Naive thymus-derived CD4-positive, alpha-beta T cell (primary cell): ENCODE data around the gene HLCS. TPM values are rescaled to one million over a fixed set of nuclear protein-coding genes. Genes with fewer than 3 reads are reported as not detected.

Experiments used
- ATAC-seq: fragments of 150-1000 bp; cut with Tn5 transposase; 2 replicates; pipeline ENCODE4 v1.10.0; 2021; ENCODE audit warnings: mild to moderate bottlenecking, moderate library complexity
- CTCF ChIA-PET: fragments of 350-600 bp; sonication (Branson Sonifier 250); formaldehyde crosslinking; loops from one replicate; lab custom pipeline; 2021; ENCODE audit warnings: antibody characterized with exemption; lab: Charles Lee
- POLR2A ChIA-PET: fragments of 350-600 bp; sonication (Branson Sonifier 250); formaldehyde crosslinking; loops from one replicate; lab custom pipeline; 2021; ENCODE audit warnings: antibody characterized with exemption, inconsistent platforms; lab: Charles Lee
- DNase-seq, 9 donors: peaks; one replicate each; pipeline versions ENCODE4 v3.0.0 to v3.0.0-alpha.2; 2020 to 2022; ENCODE audit warnings: mixed read lengths in 1 of 9
- H3K27ac ChIP-seq: one replicate; pipeline ENCODE4 v1.7.0; 2013; ENCODE audit warnings: mild to moderate bottlenecking, low read depth, low read length, moderate library complexity
- H3K27me3 ChIP-seq, 2 donors: one replicate each; pipeline ENCODE4 v1.7.0; 2013; ENCODE audit warnings: low read length in 2 of 2, mild to moderate bottlenecking in 2 of 2, moderate library complexity in 2 of 2; ENCODE audit not compliant: control insufficient read depth in 2 of 2, insufficient read depth in 2 of 2
- H3K36me3 ChIP-seq, 3 experiments: 1 replicate in 2 of 3; 2 replicates in 1 of 3; pipeline ENCODE4 v1.7.0; 2013; ENCODE audit warnings: low read length in 3 of 3, mild to moderate bottlenecking in 3 of 3, moderate library complexity in 1 of 3; ENCODE audit not compliant: insufficient read depth in 3 of 3, control insufficient read depth in 2 of 3
- H3K4me1 ChIP-seq, 2 donors: one replicate each; pipeline ENCODE4 v1.7.0; 2013; ENCODE audit warnings: low read length in 2 of 2, mild to moderate bottlenecking in 2 of 2, moderate library complexity in 1 of 2; ENCODE audit not compliant: control insufficient read depth in 2 of 2, insufficient read depth in 2 of 2
- H3K4me3 ChIP-seq: 2 replicates; pipeline ENCODE4 v1.7.0; 2013; ENCODE audit warnings: mild to moderate bottlenecking, low read length
- H3K9me3 ChIP-seq, 3 experiments: 1 replicate in 2 of 3; 2 replicates in 1 of 3; pipeline ENCODE4 v1.7.0; 2013; ENCODE audit warnings: low read length in 3 of 3; ENCODE audit not compliant: control insufficient read depth in 2 of 3
- H3K27ac Mint-ChIP-seq, 9 donors: one replicate each; pipeline ENCODE4 v1.8.0; 2020 to 2022; ENCODE audit warnings: mixed read lengths in 9 of 9, mild to moderate bottlenecking in 8 of 9, moderate library complexity in 5 of 9, inconsistent platforms in 2 of 9
- H3K27me3 Mint-ChIP-seq, 5 donors: one replicate each; pipeline ENCODE4 v1.8.0; 2021 to 2022; ENCODE audit warnings: mixed read lengths in 5 of 5, mild to moderate bottlenecking in 1 of 5
- H3K36me3 Mint-ChIP-seq, 5 donors: one replicate each; pipeline ENCODE4 v1.8.0; 2020 to 2022; ENCODE audit warnings: mixed read lengths in 5 of 5, mild to moderate bottlenecking in 3 of 5, inconsistent platforms in 1 of 5
- H3K4me1 Mint-ChIP-seq, 7 donors: one replicate each; pipeline ENCODE4 v1.8.0; 2020 to 2022; ENCODE audit warnings: mixed read lengths in 7 of 7, mild to moderate bottlenecking in 3 of 7, inconsistent platforms in 1 of 7
- H3K4me3 Mint-ChIP-seq, 10 donors: one replicate each; pipeline ENCODE4 v1.8.0; 2020 to 2022; ENCODE audit warnings: mild to moderate bottlenecking in 10 of 10, mixed read lengths in 10 of 10, moderate library complexity in 6 of 10, inconsistent platforms in 2 of 10
- H3K9me3 Mint-ChIP-seq, 11 donors: one replicate each; pipeline ENCODE4 v1.8.0; 2020 to 2022; ENCODE audit warnings: mixed read lengths in 11 of 11, mild to moderate bottlenecking in 4 of 11, inconsistent platforms in 1 of 11, moderate library complexity in 1 of 11
- intact Hi-C, 2 donors: fragments of 100-400 bp; cut with micrococcal nuclease; formaldehyde crosslinking; loops; one replicate each; pipeline ENCODE4 v1.15.1; 2023
- polyA plus RNA-seq, 2 donors: library from polyadenylated mRNA; unstranded; fragments of 300-500 nt; fragmentation: Illumina TruSeq; gene quantifications; one replicate each; pipeline ENCODE4 v1.2.3, GENCODE V29; 2021
- total RNA-seq, 6 experiments: library from RNA in 5 of 6; stranded (reverse) in 5 of 6; gene quantifications; 1 replicate in 5 of 6; 2 replicates in 1 of 6; pipeline ENCODE4 v1.2.3 and lab custom pipeline; 2021 to 2026

Gene HLCS
- total and polyA plus RNA-seq, 7 experiments from 2014 or later, result 7.0 to 19.3 (median 9.0) TPM

GRCh38 chr21:36709030-36709867, 257.2 kb downstream of the HLCS start:
- H3K36me3 Mint-ChIP-seq, result peaks cover 0 to 1% (median 0%) of the 10 kb centered on the region in 5 donors
- Histone ChIP-seq H3K36me3 (no peaks in the 10 kb centered on the region), H3K27ac (no peak overlapping the region), H3K4me1 (peaks cover 0 to 31% of the 10 kb centered on the region in 2 donors), H3K4me3 (no peak overlapping the region), H3K9me3 (no peaks in the 10 kb centered on the region), H3K27me3 (peaks cover 0 to 32% of the 10 kb centered on the region in 2 donors)
- CTCF ChIA-PET, result no interaction called here
- intact Hi-C loops, result no loop called here
- ATAC-seq, result no peak
- peaks cover 75 to 84% (median 80%) of the 10 kb centered on the region in 5 donors for H3K27me3 Mint-ChIP-seq
- DNase-seq, result no peak
- POLR2A ChIA-PET, result no interaction called here
- no peak overlapping the region for H3K27ac Mint-ChIP-seq
- H3K9me3 Mint-ChIP-seq, result peaks cover 0 to 6% (median 0%) of the 10 kb centered on the region in 11 donors
- H3K4me1 Mint-ChIP-seq, result peaks cover 8 to 53% (median 44%) of the 10 kb centered on the region in 7 donors
- H3K4me3 Mint-ChIP-seq, result peak overlapping the region in 9 of 10 donors; percentile 32 to 79 (median 62)

- no peaks in the 10 kb centered on the region for H3K9me3 ChIP-seq
- CTCF ChIA-PET, result no interaction called here
- no peaks in the 10 kb centered on the region for H3K36me3 ChIP-seq
- Mint-ChIP-seq H3K27ac (no peak overlapping the region), H3K9me3 (peaks cover 0 to 6% (median 0%) of the 10 kb centered on the region in 11 donors), H3K4me3 (peak overlapping the region in 9 of 10 donors; percentile 48 to 79 (median 64)), H3K4me1 (peaks cover 8 to 58% (median 47%) of the 10 kb centered on the region in 7 donors), H3K27me3 (peaks cover 69 to 84% (median 80%) of the 10 kb centered on the region in 5 donors), H3K36me3 (peaks cover 0 to 1% (median 0%) of the 10 kb centered on the region in 5 donors)
- H3K4me3 ChIP-seq, result no peak overlapping the region
- intact Hi-C loops, result no loop called here
- DNase-seq (no peak), ATAC-seq (no peak)
- peaks cover 0 to 31% of the 10 kb centered on the region in 2 donors for H3K4me1 ChIP-seq
- peaks cover 0 to 33% of the 10 kb centered on the region in 2 donors for H3K27me3 ChIP-seq
- POLR2A ChIA-PET, result no interaction called here
- H3K27ac ChIP-seq, result no peak overlapping the region
These were observed 258.0 kb downstream of the HLCS start for GRCh38 chr21:36708286-36709029.

- Histone ChIP-seq H3K36me3 (no peaks in the 10 kb centered on the region), H3K9me3 (no peaks in the 10 kb centered on the region), H3K4me3 (no peak overlapping the region), H3K27me3 (peaks cover 0 to 35% of the 10 kb centered on the region in 2 donors), H3K27ac (no peak overlapping the region), H3K4me1 (peaks cover 0 to 31% of the 10 kb centered on the region in 2 donors)
- Mint-ChIP-seq H3K36me3 (peaks cover 0 to 1% (median 0%) of the 10 kb centered on the region in 5 donors), H3K27me3 (peaks cover 71 to 84% (median 80%) of the 10 kb centered on the region in 5 donors), H3K9me3 (peaks cover 0 to 3% (median 0%) of the 10 kb centered on the region in 11 donors), H3K4me1 (peaks cover 8 to 61% (median 51%) of the 10 kb centered on the region in 7 donors), H3K27ac (no peak overlapping the region), H3K4me3 (peak overlapping the region in 7 of 10 donors; percentile 48 to 82 (median 72))
- DNase-seq (peak in 1 of 9 donors; percentile 20), ATAC-seq (no peak)
- POLR2A ChIA-PET, result no interaction called here
- intact Hi-C loops, result loop anchor here in 1 of 2 donors (2.0 kb wide), 1 partner anchor 123 kb away; no protein-coding TSS in a partner anchor
- CTCF ChIA-PET, result no interaction called here
These were observed 258.6 kb downstream of the HLCS start for GRCh38 chr21:36707763-36708285.

GRCh38 chr21:36706951-36707762, 259.3 kb downstream of the HLCS start:
- CTCF ChIA-PET, result no interaction called here
- Mint-ChIP-seq H3K4me1 (peaks cover 8 to 61% (median 51%) of the 10 kb centered on the region in 7 donors), H3K27me3 (peaks cover 71 to 84% (median 80%) of the 10 kb centered on the region in 5 donors), H3K27ac (no peak overlapping the region), H3K36me3 (peaks cover 0 to 1% (median 0%) of the 10 kb centered on the region in 5 donors), H3K4me3 (peak overlapping the region in 9 of 10 donors; percentile 51 to 84 (median 72)), H3K9me3 (peaks cover 0 to 3% (median 0%) of the 10 kb centered on the region in 11 donors)
- no peaks in the 10 kb centered on the region for H3K9me3 ChIP-seq
- H3K4me3 ChIP-seq, result no peak overlapping the region
- no peaks in the 10 kb centered on the region for H3K36me3 ChIP-seq
- POLR2A ChIA-PET, result no interaction called here
- DNase-seq, result peak in 1 of 9 donors; percentile 18
- peaks cover 0 to 36% of the 10 kb centered on the region in 2 donors for H3K27me3 ChIP-seq
- no peak overlapping the region for H3K27ac ChIP-seq
- H3K4me1 ChIP-seq, result peaks cover 0 to 31% of the 10 kb centered on the region in 2 donors
- no peak for ATAC-seq
- intact Hi-C loops, result loop anchor here in 1 of 2 donors (2.0 kb wide), 1 partner anchor 122 kb away; no protein-coding TSS in a partner anchor

- H3K27me3 ChIP-seq, result peaks cover 0 to 39% of the 10 kb centered on the region in 2 donors
- H3K27ac ChIP-seq, result no peak overlapping the region
- peak overlapping the region in 9 of 10 donors; percentile 51 to 84 (median 72) for H3K4me3 Mint-ChIP-seq
- no peaks in the 10 kb centered on the region for H3K36me3 ChIP-seq
- ChIA-PET CTCF (no interaction called here), POLR2A (no interaction called here)
- no peak overlapping the region for H3K4me3 ChIP-seq
- peaks cover 0 to 3% (median 0%) of the 10 kb centered on the region in 11 donors for H3K9me3 Mint-ChIP-seq
- peaks cover 10 to 65% (median 55%) of the 10 kb centered on the region in 7 donors for H3K4me1 Mint-ChIP-seq
- H3K27me3 Mint-ChIP-seq, result peaks cover 69 to 86% (median 81%) of the 10 kb centered on the region in 5 donors
- peaks cover 0 to 1% (median 0%) of the 10 kb centered on the region in 5 donors for H3K36me3 Mint-ChIP-seq
- no peaks in the 10 kb centered on the region for H3K9me3 ChIP-seq
- intact Hi-C loops, result loop anchor here in 1 of 2 donors (2.0 kb wide), 1 partner anchor 122 kb away; no protein-coding TSS in a partner anchor
- H3K4me1 ChIP-seq, result peaks cover 0 to 31% of the 10 kb centered on the region in 2 donors
- DNase-seq (peak in 1 of 9 donors; percentile 16), ATAC-seq (no peak)
- no peak overlapping the region for H3K27ac Mint-ChIP-seq
These were observed 260.0 kb downstream of the HLCS start for GRCh38 chr21:36706482-36706852.
